B cell (primary cell): Measurements from ENCODE around the gene IL4R. TPM values are rescaled to one million over a fixed set of nuclear protein-coding genes. Genes with fewer than 3 reads are reported as not detected.

Source experiments
- ATAC-seq: fragments of 200-7000 bp; cut with Tn5 transposase; one replicate; pipeline ENCODE4 v1.10.0; 2021; ENCODE audit warnings: low read depth, mild to moderate bottlenecking, moderate number of reproducible peaks, moderate library complexity
- CTCF ChIA-PET: fragments of 350-600 bp; sonication (Branson Sonifier 250); formaldehyde crosslinking; loops from one replicate; lab custom pipeline; 2021; ENCODE audit warnings: antibody characterized with exemption, inconsistent platforms; lab: Charles Lee
- POLR2A ChIA-PET: fragments of 350-600 bp; sonication (Branson Sonifier 250); formaldehyde crosslinking; loops from one replicate; lab custom pipeline; 2021; ENCODE audit warnings: antibody characterized with exemption; lab: Charles Lee
- DNase-seq: peaks from one replicate; pipeline ENCODE4 v3.0.0; 2013
- H2AFZ ChIP-seq: 2 replicates; pipeline ENCODE4 v1.6.1; 2012; ENCODE audit warnings: mild to moderate bottlenecking, low read depth, low read length; ENCODE audit not compliant: insufficient read depth, poor library complexity, severe bottlenecking
- H3K27ac ChIP-seq, 2 donors: 1 replicate in 1 of 2; 2 replicates in 1 of 2; pipeline ENCODE4 v1.5.1; 2012 to 2013; ENCODE audit warnings: low read length in 2 of 2, mild to moderate bottlenecking in 2 of 2, moderate library complexity in 1 of 2
- H3K27me3 ChIP-seq, 4 experiments: fragments of 200-600 bp in 1 of 4; sonication (generic) in 1 of 4; replicated peaks in 1 of 4; 1 replicate in 2 of 4; 2 replicates in 2 of 4; pipeline versions ENCODE4 v1.6.1 to v1.7.0; 2013 to 2016; ENCODE audit warnings: low read length in 3 of 4, mild to moderate bottlenecking in 2 of 4, mixed read lengths in 1 of 4, moderate library complexity in 1 of 4; ENCODE audit not compliant: insufficient read depth in 4 of 4, control insufficient read depth in 3 of 4; ENCODE audit errors: control extremely low read depth in 1 of 4
- H3K36me3 ChIP-seq, 2 experiments: replicated peaks in 1 of 2; 1 replicate in 1 of 2; 2 replicates in 1 of 2; pipeline versions ENCODE4 v1.6.1 to v1.7.1; 2013; ENCODE audit warnings: low read length in 1 of 2; ENCODE audit not compliant: insufficient read depth in 2 of 2, control insufficient read depth in 1 of 2; ENCODE audit errors: control extremely low read depth in 1 of 2, extremely low read depth in 1 of 2
- H3K4me1 ChIP-seq, 2 donors: fragments of 200-600 bp in 1 of 2; sonication (generic) in 1 of 2; 1 replicate in 1 of 2; 2 replicates in 1 of 2; pipeline versions ENCODE4 v1.5.1 to v1.6.1; 2013 to 2017; ENCODE audit warnings: low read length in 2 of 2; ENCODE audit not compliant: control insufficient read depth in 2 of 2, insufficient read depth in 2 of 2
- H3K4me2 ChIP-seq: replicated peaks from 2 replicates; pipeline ENCODE3; 2012; ENCODE audit warnings: mild to moderate bottlenecking, low read depth, low read length; ENCODE audit not compliant: poor library complexity, severe bottlenecking
- H3K4me3 ChIP-seq, 5 experiments: fragments of 200-600 bp in 1 of 5; sonication (generic) in 1 of 5; 1 replicate in 3 of 5; 2 replicates in 2 of 5; pipeline versions ENCODE4 v1.5.1 to v1.7.0; 2011 to 2016; ENCODE audit warnings: low read length in 4 of 5, mild to moderate bottlenecking in 4 of 5, low read depth in 2 of 5, control low read depth in 1 of 5, moderate library complexity in 1 of 5; ENCODE audit not compliant: insufficient read depth in 1 of 5; ENCODE audit errors: control extremely low read depth in 1 of 5, extremely low read depth in 1 of 5
- H3K79me2 ChIP-seq: fragments of 200-600 bp; sonication (generic); one replicate; pipeline ENCODE4 v1.6.0; 2016; ENCODE audit warnings: low read length; ENCODE audit not compliant: control insufficient read depth, insufficient read depth
- H3K9ac ChIP-seq: fragments of 200-600 bp; sonication (generic); 2 replicates; pipeline ENCODE4 v1.6.1; 2017; ENCODE audit warnings: mild to moderate bottlenecking, low read length, moderate library complexity
- H3K9me3 ChIP-seq, 3 donors: one replicate each; pipeline versions ENCODE4 v1.6.1 to v1.7.1; 2013; ENCODE audit warnings: low read length in 2 of 3; ENCODE audit not compliant: control insufficient read depth in 2 of 3, insufficient read depth in 1 of 3; ENCODE audit errors: control extremely low read depth in 1 of 3
- H4K20me1 ChIP-seq: 2 replicates; pipeline ENCODE4 v1.6.0; 2012; ENCODE audit warnings: mild to moderate bottlenecking, low read length; ENCODE audit not compliant: insufficient read depth, control insufficient read depth, poor library complexity, severe bottlenecking
- H3K27ac Mint-ChIP-seq: one replicate; pipeline ENCODE4 v1.8.0; 2021; ENCODE audit warnings: mixed read lengths
- H3K27me3 Mint-ChIP-seq: one replicate; pipeline ENCODE4 v1.8.0; 2021; ENCODE audit warnings: mixed read lengths
- H3K4me1 Mint-ChIP-seq: one replicate; pipeline ENCODE4 v1.8.0; 2021; ENCODE audit warnings: mixed read lengths
- H3K4me3 Mint-ChIP-seq: one replicate; pipeline ENCODE4 v1.8.0; 2021; ENCODE audit warnings: mixed read lengths
- H3K9me3 Mint-ChIP-seq: one replicate; pipeline ENCODE4 v1.8.0; 2022; ENCODE audit warnings: mixed read lengths; ENCODE audit not compliant: insufficient read depth
- CTCF ChIP-seq: fragments of 200-600 bp; IDR thresholded peaks from one replicate; pipeline ENCODE4 v1.8.0; 2022; ENCODE audit warnings: antibody characterized with exemption, mild to moderate bottlenecking
- EZH2 ChIP-seq: IDR thresholded peaks from 2 replicates; pipeline ENCODE4 v1.6.1; 2012; ENCODE audit warnings: borderline replicate concordance, low read depth, mild to moderate bottlenecking, moderate library complexity, low read length; ENCODE audit not compliant: insufficient read depth, poor library complexity, severe bottlenecking
- WGBS: methylation state at CpG from one replicate; pipeline ENCODE4 v1.1.5; 2013; ENCODE audit warnings: missing lambda C conversion rate; ENCODE audit not compliant: insufficient coverage; 5-methylcytosine and 5-hydroxymethylcytosine counted together
- intact Hi-C: fragments of 100-400 bp; cut with micrococcal nuclease; formaldehyde crosslinking; loops from one replicate; pipeline ENCODE4 v1.10.0; 2022
- polyA plus RNA-seq: library from polyadenylated mRNA; depleted of rRNA; stranded (reverse); fragments of >200 nt; gene quantifications from 2 replicates; pipeline ENCODE4 v1.2.3, GENCODE V29; 2012
- total RNA-seq, 2 donors: library from RNA; stranded (reverse); fragments of 120-200 nt in 1 of 2; gene quantifications; 1 replicate in 1 of 2; 2 replicates in 1 of 2; pipeline versions ENCODE4 v1.2.3 to v1.2.4, GENCODE V29; 2013 to 2022

The IL4R gene
- total and polyA plus RNA-seq, 2 donors (not counting 1 experiment from before 2014, with no cell fraction given), result 311 to 966 TPM

- no peak overlapping the region for H3K4me3 ChIP-seq
- no peak for ATAC-seq
- Mint-ChIP-seq H3K27ac (peak overlapping the region; percentile 38), H3K9me3 (no peaks in the 10 kb centered on the region), H3K4me3 (no peak overlapping the region), H3K4me1 (peaks cover 24% of the 10 kb centered on the region), H3K27me3 (no peaks in the 10 kb centered on the region)
- H3K27ac ChIP-seq, result no peak overlapping the region
- H3K79me2 ChIP-seq, result peaks cover 5% of the 10 kb centered on the region
- peaks cover 59% of the 10 kb centered on the region for H4K20me1 ChIP-seq
- TF ChIP-seq CTCF, result no peak
- TF ChIP-seq EZH2, result no peak
- H3K4me1 ChIP-seq, result peaks cover 5 to 18% of the 10 kb centered on the region in 2 donors
- no peak overlapping the region for H2AFZ ChIP-seq
- H3K27me3 ChIP-seq, result no peaks in the 10 kb centered on the region
- ChIA-PET CTCF (interaction anchor here (2.1 to 2.7 kb wide), 2 partner anchors 127 to 183 kb away, joined by 7 to 11 read pairs; no protein-coding TSS in a partner anchor), POLR2A (no interaction called here)
- H3K9me3 ChIP-seq, result peaks cover 0 to 5% (median 0%) of the 10 kb centered on the region in 3 donors
- H3K36me3 ChIP-seq, result peaks cover 27 to 70% of the 10 kb centered on the region in 2 experiments
- no peak overlapping the region for H3K4me2 ChIP-seq
- H3K9ac ChIP-seq, result no peak overlapping the region
- intact Hi-C loops, result no loop called here
- WGBS, result 86% methylated on average over 2 of the region's 3 CpGs
- DNase-seq, result no peak
These were observed 48.2 kb downstream of the IL4R start for GRCh38 chr16:27361987-27362386.

- Mint-ChIP-seq H3K9me3 (no peaks in the 10 kb centered on the region), H3K27ac (no peak overlapping the region), H3K27me3 (no peaks in the 10 kb centered on the region), H3K4me1 (peaks cover 32% of the 10 kb centered on the region), H3K4me3 (no peak overlapping the region)
- TF ChIP-seq CTCF, result no peak
- no peak for TF ChIP-seq EZH2
- Histone ChIP-seq H3K4me1 (peaks cover 12 to 25% of the 10 kb centered on the region in 2 donors), H3K79me2 (peaks cover 5% of the 10 kb centered on the region), H4K20me1 (peaks cover 57% of the 10 kb centered on the region), H3K9me3 (peaks cover 0 to 5% (median 0%) of the 10 kb centered on the region in 3 donors), H3K36me3 (peaks cover 27 to 64% of the 10 kb centered on the region in 2 experiments), H3K9ac (no peak overlapping the region), H3K4me2 (no peak overlapping the region), H3K4me3 (no peak overlapping the region), H3K27ac (peak overlapping the region; percentile 2 to 19), H2AFZ (no peak overlapping the region), H3K27me3 (no peaks in the 10 kb centered on the region)
- no peak for ATAC-seq
- no peak for DNase-seq
- POLR2A ChIA-PET, result no interaction called here
- WGBS, result 88% methylated on average over 16 of the region's 16 CpGs
- CTCF ChIA-PET, result interaction anchor here (1.1 to 2.7 kb wide), 3 partner anchors 44 to 183 kb away, joined by 3 to 11 read pairs (median 7); no protein-coding TSS in a partner anchor
- intact Hi-C loops, result no loop called here
These were observed 48.9 kb downstream of the IL4R start for GRCh38 chr16:27362570-27363245.
